OCI-LY3 (cell line): ENCODE results near the gene ZEB2.

Source experiments
- EZH2phosphoT487 ChIP-seq: fragments of 200-600 bp; shearing (Covaris generic); IDR thresholded peaks from 2 replicates; pipeline ENCODE4 v1.6.1; 2018; ENCODE audit warnings: antibody characterized with exemption, mixed run types, low read depth
- TF ChIP-seq, protein P1 (sequence below): fragments of 200-600, 300-600 bp; sonication (generic); IDR thresholded peaks from 2 replicates; pipeline ENCODE4 v1.5.1; 2014; ENCODE audit warnings: antibody characterized with exemption, low read length, low read depth

DNA sequence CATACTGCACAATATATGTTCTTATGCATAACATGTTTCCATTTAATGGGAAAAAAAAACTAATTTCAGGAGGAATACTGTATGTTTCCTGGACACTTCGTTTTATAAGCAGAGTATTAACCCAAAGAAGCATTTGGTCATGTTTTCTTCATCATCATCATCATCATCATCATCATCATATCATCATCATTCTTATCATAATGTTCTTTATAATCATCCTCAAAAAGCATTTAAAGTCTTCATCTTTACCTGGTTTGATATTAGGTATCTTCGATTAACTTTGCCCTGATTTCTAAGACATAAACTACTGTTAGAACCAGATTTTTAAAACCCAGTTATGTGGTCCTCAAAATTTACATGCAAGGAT, 47.9 kb downstream of the ZEB2 start:
- TF ChIP-seq, protein P1, sequence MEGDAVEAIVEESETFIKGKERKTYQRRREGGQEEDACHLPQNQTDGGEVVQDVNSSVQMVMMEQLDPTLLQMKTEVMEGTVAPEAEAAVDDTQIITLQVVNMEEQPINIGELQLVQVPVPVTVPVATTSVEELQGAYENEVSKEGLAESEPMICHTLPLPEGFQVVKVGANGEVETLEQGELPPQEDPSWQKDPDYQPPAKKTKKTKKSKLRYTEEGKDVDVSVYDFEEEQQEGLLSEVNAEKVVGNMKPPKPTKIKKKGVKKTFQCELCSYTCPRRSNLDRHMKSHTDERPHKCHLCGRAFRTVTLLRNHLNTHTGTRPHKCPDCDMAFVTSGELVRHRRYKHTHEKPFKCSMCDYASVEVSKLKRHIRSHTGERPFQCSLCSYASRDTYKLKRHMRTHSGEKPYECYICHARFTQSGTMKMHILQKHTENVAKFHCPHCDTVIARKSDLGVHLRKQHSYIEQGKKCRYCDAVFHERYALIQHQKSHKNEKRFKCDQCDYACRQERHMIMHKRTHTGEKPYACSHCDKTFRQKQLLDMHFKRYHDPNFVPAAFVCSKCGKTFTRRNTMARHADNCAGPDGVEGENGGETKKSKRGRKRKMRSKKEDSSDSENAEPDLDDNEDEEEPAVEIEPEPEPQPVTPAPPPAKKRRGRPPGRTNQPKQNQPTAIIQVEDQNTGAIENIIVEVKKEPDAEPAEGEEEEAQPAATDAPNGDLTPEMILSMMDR = no peak
- TF ChIP-seq EZH2phosphoT487 = no peak
